Tibial nerve (tissue), 4 donors: ENCODE measurements around the gene RLBP1.

Experiments used
- CTCF ChIP-seq, 5 experiments: fragments of 200-600 bp in 3 of 5; fragments of 450-650 bp in 2 of 5; sonication (generic) in 3 of 5; IDR thresholded peaks; one replicate each; pipeline ENCODE4 v1.5.1; 2016 to 2019; ENCODE audit warnings: antibody characterized with exemption in 5 of 5, mild to moderate bottlenecking in 3 of 5, moderate library complexity in 2 of 5
- EP300 ChIP-seq, 2 donors: sonication (generic); formaldehyde crosslinking; IDR thresholded peaks; one replicate each; pipeline ENCODE4 v1.6.1; 2017; ENCODE audit warnings: antibody characterized with exemption in 2 of 2, mild to moderate bottlenecking in 1 of 2
- POLR2A ChIP-seq, 2 donors: fragments of 450-650 bp; IDR thresholded peaks; one replicate each; pipeline ENCODE4 v1.6.1; 2017; ENCODE audit warnings: antibody characterized with exemption in 2 of 2, mild to moderate bottlenecking in 2 of 2, moderate library complexity in 2 of 2

GRCh38 chr15:89199746-89200145, 21.6 kb downstream of the RLBP1 start:
- TF ChIP-seq CTCF (IDR thresholded peaks at IDR 0.05) (no peak), EP300 (IDR thresholded peaks at IDR 0.05) (no peak), POLR2A (IDR thresholded peaks at IDR 0.05) (no peak)
